GM18517 (cell line): ENCODE results near the gene MYOM3.

Source experiments
- ATAC-seq: cut with Tn5 transposase; IDR thresholded peaks from one replicate; pipeline ENCODE4 v1.9.1; 2021; ENCODE audit warnings: mild to moderate bottlenecking, moderate library complexity; ENCODE audit not compliant: unreplicated experiment

The MYOM3 gene

DNA sequence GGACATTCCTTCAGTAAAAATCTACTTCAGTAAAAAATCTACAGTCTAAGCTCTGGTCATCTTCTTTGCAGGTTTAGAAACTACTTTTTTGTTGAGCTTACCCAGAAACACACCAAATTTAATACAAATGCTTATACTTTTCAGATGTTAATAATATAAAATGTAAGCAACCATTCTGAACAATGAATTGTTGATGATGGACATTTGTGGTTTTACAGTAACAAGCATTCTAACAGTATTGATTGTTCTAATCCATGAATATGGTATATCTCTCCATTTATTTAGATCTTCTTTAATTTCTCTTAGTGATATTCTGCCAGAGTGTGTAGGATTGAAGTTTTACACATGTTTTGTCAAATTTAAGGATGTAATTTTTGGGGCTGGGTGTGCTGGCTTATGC lies 104.9 kb downstream of the MYOM3 start:
- ATAC-seq: no peak
